Measurements from ENCODE around the gene MMRN1.

MMRN1 gene, protein sequence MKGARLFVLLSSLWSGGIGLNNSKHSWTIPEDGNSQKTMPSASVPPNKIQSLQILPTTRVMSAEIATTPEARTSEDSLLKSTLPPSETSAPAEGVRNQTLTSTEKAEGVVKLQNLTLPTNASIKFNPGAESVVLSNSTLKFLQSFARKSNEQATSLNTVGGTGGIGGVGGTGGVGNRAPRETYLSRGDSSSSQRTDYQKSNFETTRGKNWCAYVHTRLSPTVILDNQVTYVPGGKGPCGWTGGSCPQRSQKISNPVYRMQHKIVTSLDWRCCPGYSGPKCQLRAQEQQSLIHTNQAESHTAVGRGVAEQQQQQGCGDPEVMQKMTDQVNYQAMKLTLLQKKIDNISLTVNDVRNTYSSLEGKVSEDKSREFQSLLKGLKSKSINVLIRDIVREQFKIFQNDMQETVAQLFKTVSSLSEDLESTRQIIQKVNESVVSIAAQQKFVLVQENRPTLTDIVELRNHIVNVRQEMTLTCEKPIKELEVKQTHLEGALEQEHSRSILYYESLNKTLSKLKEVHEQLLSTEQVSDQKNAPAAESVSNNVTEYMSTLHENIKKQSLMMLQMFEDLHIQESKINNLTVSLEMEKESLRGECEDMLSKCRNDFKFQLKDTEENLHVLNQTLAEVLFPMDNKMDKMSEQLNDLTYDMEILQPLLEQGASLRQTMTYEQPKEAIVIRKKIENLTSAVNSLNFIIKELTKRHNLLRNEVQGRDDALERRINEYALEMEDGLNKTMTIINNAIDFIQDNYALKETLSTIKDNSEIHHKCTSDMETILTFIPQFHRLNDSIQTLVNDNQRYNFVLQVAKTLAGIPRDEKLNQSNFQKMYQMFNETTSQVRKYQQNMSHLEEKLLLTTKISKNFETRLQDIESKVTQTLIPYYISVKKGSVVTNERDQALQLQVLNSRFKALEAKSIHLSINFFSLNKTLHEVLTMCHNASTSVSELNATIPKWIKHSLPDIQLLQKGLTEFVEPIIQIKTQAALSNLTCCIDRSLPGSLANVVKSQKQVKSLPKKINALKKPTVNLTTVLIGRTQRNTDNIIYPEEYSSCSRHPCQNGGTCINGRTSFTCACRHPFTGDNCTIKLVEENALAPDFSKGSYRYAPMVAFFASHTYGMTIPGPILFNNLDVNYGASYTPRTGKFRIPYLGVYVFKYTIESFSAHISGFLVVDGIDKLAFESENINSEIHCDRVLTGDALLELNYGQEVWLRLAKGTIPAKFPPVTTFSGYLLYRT

DNA sequence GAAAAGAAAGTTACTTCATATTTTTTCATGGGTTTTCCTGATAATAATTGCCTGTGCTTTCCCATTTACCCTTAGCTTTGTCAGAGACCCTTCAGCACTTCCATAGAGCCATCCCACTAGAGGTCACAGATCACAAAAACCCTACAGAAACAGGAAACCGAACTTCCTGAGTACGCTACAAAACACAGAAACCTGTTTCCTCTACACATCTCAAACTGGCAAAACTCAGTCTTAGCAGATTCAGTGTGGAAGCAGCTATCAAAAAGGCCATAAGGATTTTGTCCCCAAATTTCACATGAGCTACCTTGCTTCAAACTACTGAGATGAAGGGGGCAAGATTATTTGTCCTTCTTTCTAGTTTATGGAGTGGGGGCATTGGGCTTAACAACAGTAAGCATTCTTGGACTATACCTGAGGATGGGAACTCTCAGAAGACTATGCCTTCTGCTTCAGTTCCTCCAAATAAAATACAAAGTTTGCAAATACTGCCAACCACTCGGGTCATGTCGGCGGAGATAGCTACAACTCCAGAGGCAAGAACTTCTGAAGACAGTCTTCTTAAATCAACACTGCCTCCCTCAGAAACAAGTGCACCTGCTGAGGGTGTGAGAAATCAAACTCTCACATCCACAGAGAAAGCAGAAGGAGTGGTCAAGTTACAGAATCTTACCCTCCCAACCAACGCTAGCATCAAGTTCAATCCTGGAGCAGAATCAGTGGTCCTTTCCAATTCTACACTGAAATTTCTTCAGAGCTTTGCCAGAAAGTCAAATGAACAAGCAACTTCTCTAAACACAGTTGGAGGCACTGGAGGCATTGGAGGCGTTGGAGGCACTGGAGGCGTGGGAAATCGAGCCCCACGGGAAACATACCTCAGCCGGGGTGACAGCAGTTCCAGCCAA, at the start of gene MMRN1:
TSS of gene MMRN1 (plus strand) at position 206 of the 902 bp plus-strand sequence. CDS start at position 324, 118 bp downstream.
- intact Hi-C loops (cut with DNase I) = loop anchor here (5.0 kb wide), 1 partner anchor 58 kb away; the partner anchor contains the start of gene SNCA
- DNase-seq = no peak

DNA sequence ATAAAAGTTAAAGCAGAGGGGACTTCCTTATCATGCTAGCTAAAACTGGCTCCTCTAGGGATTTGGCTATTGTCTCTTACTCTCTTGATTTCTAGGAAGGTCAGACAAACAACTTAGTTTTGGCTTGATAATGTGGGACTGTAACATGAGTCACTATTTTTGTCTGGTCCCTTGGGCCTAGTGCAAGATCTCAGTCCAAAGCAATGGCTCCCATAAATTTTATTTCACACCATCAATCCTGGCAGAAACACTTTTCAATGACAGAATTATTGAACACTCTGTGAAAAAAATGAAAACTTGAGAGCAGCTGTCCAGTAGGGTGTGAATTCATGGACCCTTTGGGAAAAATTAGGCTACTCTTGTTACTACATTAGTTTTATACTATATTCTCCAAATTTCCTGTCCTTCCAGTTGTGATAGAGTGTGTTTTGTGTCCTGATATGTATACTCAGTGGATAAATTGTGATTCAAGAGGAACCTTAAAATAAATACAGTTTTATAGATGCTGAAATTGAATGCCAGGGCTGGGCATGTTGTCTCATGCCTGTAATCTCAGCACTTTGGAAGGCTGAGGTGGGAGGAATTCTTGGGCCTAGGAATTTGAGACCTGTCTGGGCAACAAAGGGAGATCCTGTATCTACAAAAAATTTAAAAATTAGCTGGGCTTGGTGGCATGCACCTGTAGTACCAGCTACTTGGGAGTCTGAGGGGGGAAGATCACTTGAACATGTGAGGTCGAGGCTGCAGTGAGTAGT, 46.9 kb upstream of the MMRN1 start:
- no peak for DNase-seq
- intact Hi-C loops (cut with DNase I) = no loop called here

DNA sequence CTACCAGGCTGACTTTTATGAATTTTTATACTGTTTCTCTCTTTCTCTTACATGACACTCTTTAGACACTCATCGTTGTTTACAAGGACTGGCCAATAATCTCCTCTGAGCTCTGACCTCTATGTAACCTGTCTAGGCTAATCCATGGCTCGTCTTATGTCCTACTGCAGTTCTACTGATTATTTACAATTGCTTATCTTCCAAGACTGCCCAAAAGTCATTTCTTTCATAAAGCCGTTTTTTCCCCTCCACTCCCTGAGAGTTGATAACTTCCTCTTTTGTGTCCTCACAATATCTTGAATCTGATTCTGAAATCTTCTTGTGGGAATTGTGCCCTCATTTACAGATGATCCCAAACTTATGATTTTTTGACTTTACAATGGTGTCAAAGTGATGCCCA, 39.4 kb upstream of the MMRN1 start:
- intact Hi-C loops (cut with DNase I) = no loop called here
- DNase-seq = no peak

DNA sequence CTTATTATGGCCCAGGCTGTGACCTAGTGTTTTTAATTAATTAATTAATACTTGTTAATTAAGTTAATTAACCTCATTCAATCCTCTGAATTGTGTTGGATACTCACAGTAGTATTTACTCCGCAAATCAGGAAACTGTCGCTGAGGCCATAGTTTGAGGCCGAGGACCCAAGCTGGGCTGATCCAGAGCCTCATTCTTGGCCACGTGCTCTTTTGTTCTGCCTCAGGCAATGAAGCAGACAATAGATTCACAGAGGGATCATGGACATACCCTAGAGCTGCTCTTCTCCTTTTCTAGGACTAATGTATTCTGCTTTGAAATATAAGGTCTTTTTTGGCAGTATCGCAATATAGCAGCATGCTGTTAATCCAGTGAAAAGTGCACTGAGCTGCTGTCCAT, 33.7 kb upstream of the MMRN1 start:
- intact Hi-C loops (cut with DNase I) = loop anchor here (10.0 kb wide), 1 partner anchor 206 kb away; no protein-coding TSS in a partner anchor

DNA sequence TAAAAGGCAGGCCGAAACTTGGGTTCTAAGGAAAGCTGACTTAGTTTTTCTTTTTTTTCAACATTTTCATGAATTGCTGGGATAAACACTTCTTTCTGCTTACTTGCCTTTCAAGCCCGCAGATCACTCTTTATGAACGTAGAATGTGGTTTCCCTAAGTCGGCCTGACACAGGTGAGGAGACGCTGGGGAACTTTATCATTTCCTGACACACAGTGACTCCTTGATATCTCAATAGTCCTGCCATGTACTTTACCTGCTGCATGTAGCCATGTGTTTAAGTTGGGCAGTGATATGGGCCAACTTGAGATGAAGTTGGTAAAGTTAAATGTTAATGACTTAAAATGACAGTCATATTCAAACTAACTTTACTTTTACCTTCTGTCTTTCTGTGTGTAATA, 31.1 kb upstream of the MMRN1 start:
- DNase-seq = no peak
- intact Hi-C loops (cut with DNase I) = loop anchor here (10.0 kb wide), 1 partner anchor 209 kb away; no protein-coding TSS in a partner anchor

More for the DNA sequence above, 33.7 kb upstream of the MMRN1 start:
- no peak for DNase-seq

DNA sequence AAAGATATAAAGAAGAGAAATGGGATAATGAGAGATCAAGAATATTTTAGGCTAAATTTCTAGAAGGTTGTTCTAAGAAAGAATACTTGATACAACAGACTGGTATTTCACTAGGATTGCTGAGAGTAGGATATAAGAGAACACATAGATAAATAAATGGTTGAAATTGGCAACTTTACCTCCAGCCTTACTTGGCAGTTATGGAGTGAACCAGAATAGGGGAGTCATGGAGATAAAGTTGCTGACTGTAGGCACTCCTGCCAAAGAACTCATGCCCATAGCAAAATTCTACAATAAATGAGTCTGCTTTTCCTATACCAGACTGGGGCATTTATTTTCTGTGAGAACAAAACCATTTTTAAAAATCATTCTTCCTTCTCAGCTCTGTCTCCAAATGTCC, 26.4 kb upstream of the MMRN1 start:
- intact Hi-C loops (cut with DNase I) = loop anchor here (10.0 kb wide), 1 partner anchor 213 kb away; no protein-coding TSS in a partner anchor
- no peak for DNase-seq

DNA sequence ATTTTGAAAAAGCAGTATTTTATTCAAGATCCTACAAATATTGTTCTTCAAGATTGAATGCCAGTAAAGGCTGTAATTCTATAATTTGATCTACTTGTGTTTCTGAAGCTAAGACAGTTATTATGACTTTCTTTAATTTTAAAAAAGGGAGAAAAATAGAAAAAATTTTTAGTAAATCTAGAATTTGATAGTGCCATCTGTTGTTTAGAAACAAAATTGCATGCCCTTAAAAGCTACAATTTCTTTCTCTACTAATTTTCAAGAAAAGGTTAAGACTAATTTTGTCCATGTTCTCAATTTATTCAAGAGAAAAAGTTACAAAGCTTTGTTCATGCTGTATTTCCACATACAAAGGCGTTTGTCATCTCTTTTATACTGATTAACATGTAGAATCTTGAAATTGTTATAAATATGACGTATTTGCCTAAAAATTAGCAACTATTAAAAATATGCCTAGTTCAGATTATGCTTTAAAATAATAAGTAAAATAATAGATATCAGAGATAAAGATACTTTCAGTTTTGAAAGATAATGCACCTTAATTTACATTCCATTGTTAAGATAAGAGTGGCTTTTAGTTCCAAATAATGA, 25.6 kb upstream of the MMRN1 start:
- intact Hi-C loops (cut with DNase I) = loop anchor here (10.0 kb wide), 1 partner anchor 214 kb away; no protein-coding TSS in a partner anchor
- no peak for DNase-seq

DNA sequence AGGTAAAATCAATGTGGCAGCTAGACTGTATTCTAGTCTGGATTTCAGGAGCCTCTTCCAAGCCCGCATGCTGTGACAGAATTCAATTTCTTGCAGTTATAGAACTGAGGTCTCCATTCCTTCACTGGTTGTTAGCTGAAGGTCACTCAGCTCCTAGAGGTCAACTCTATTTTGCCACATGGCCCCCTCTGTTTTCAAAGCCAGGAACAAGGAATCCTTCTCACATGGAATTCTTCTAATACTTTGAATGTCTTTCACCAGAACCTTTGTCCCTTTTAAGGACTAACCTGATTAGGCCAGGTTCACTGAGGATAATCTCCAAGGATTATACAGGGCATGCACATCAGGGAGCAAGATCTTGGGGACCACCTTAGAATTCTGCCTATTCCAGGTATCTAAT, 23.4 kb upstream of the MMRN1 start:
- no peak for DNase-seq
- intact Hi-C loops (cut with DNase I) = no loop called here

DNA sequence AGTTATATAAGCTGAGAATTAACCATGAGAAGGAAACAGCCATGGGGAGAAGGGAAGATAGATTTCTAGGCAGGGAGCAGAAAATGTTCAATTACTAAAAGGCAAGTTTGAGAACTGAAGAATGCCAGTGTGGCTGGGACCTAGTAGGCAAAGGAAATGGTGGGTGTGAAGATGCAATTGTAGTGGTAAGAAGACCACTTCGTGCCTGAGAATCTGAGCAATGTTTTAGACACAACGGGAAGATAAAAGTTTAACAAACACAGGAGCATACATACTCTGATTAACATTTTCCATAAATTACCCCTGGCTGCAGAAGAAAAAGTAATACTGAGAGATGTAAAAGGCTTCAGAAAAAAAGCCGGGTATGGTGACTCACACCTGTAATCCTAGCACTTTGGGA, 18.1 kb upstream of the MMRN1 start:
- no peak for DNase-seq
- intact Hi-C loops (cut with DNase I) = no loop called here

DNA sequence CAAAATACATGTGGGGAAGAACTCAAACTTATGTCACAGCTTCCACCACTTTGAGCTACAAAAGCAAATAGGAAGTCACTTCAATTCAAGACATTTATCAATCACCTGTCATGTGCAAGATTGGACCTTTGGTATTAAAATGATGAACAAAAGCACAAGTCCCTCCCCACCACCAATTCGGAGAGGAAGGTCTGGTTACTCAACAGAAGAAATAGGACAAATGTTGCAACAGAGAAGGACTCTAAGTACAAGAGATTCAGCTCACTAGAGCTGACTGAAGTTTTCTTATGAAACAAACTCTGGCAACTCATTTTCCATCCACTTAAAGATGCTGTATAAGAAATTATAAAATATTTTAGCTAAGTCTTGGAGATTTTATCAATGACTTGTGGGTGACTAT, 16.0 kb upstream of the MMRN1 start:
- DNase-seq = no peak
- intact Hi-C loops (cut with DNase I) = no loop called here

DNA sequence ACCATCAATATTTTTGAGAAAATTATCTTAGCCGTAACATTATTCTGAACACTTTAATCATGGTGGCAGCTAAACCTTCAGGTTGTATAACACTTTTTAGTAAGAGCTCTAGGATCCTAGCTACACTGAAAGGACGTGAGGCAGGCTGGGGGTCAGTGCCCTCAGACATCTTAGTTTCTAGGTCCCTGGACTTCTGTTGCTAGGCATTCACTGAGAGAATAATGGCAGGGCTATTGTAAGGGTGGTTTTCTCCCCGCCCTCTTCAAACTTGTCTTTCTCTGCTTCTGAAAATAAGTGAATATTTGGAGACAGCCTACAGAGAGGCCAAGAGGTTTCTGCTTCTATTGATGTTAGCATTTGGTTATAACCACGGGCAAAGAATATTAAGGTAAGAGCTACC, 15.4 kb upstream of the MMRN1 start:
- peak in 1 of 10 donors; percentile 16 for DNase-seq
- intact Hi-C loops (cut with DNase I) = no loop called here

DNA sequence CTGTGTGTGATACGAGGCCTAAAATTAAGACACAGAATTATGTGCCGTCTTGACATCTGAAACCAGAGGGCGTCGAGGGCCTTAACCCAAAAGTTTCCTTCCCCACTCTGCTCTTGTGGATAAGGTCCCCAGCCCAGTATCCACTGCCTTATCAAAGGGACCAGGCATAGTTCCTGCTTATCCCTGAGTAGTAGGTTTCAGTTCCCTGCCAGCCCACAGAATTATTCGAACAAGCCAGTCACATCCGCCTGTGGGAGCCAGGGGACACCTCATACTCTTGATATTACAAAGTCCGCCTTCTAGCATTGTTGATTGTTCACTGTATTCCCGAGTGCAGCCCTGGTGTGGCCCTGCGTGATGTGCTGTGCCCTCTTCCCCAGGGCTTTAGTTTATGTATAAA, 5.4 kb upstream of the MMRN1 start:
- intact Hi-C loops (cut with DNase I) = no loop called here
- no peak for DNase-seq

DNA sequence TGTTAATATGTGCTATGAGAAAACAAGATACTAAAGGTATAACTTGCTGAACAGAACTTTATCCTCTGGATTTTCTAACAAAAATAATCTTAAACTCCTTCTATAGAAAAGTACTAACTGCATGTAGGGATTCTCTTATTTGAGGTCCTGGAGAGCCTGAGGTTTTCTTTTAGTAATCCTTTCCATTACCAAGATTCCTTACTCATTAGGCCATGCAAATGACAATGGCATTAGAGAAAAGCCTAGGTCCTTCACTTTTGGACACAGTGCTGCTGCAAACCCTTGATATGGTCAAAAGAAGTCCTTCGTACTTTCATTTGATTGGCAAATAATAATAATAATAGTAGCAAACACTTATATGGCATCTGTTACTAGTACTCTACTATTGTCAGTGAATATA, 3.2 kb downstream of the MMRN1 start:
- intact Hi-C loops (cut with DNase I) = loop anchor here (5.0 kb wide), 1 partner anchor 61 kb away; the partner anchor contains the start of gene SNCA
- no peak for DNase-seq

DNA sequence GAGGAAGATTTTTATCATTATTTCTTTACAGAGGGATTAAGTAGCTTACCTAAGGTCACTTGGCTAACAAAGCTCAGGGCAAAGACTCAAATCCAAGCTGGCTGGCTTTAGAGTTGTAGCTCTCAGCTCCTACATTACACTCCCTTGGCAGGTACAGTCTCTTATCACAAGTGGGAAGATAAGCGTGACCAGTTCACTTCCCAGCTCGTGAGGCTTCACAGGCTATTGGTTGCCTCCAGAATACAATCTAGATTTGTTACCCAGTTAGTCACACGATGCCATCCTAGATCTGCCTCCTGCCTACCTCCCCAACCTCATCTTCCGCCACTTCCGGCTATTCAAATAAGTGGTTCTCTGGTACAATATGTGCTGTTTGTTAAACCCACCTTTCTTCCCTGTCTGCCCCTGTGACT, 3.7 kb downstream of the MMRN1 start:
- intact Hi-C loops (cut with DNase I) = loop anchor here (5.0 kb wide), 1 partner anchor 61 kb away; the partner anchor contains the start of gene SNCA
- DNase-seq = no peak

DNA sequence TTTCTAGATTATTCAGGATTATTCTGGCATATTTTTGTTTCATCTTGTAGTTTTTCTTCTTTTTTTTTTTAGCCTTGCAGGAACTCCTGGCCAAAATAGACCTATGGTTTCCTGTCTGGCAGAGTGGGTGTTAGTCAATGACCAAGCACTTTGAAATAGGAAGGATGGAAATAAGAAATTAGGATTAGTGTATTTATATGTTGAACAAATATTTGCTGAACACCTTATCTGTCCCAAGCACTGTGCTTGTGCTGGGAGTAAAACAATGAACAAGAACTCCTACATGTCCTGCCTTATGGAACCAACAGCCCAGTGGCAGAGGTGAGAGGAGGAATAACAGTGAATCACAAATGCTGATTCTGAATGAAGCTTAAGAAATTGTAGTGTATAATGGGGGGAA, 4.5 kb downstream of the MMRN1 start:
- intact Hi-C loops (cut with DNase I) = loop anchor here (5.0 kb wide), 1 partner anchor 62 kb away; the partner anchor contains the start of gene SNCA
- DNase-seq = no peak

DNA sequence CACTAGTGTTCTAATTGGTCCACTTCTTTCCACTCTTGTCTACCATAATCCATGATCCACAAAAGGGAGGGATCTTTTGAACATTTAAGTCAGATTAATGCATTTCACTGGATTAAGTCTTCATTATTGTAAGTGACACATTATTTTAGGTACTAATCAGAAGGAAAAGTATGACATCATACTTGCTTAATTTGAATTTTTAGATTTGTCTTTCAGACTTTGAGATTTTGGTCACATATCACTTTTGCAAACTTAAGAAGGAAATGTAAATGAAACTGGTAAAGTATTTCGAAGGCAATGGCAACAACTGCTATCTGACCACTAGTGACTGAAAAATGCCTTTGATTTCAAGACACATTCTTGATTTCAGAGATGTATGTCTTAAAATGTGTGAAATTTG, 5.2 kb downstream of the MMRN1 start:
- intact Hi-C loops (cut with DNase I) = loop anchor here (5.0 to 10.0 kb wide), 4 partner anchors 63 to 745 kb away; partner anchors contain the start of gene SNCA
- DNase-seq = no peak

DNA sequence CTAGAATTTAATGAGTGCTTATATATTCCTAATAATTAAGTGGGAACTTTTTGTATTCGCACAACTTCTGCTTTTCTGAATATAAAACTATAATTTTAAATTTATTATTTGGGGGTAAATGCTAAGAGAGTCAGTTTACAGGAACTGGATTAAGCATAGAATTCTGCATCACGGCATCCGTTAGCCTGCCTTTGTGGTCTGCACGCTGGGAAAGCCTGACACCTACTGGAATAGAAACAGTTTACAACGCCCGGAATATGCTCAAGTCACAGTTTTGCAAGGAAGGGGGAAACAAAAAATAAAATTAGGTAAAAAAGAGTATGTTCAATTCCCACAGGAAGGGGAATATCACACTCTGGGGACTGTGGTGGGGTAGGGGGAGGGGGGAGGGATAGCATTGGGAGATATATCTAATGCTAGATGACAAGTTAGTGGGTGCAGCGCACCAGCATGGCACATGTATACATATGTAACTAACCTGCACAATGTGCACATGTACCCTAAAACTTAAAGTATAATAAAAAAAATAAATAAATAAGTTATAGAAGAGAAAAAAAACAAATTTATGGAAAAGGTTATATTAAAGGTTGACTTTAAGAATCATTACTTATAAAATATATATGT, 7.3 kb downstream of the MMRN1 start:
- intact Hi-C loops (cut with DNase I) = loop anchor here (1.0 to 10.0 kb wide), 4 partner anchors 244 to 747 kb away; no protein-coding TSS in a partner anchor
- peak in 9 of 10 donors; percentile 25 to 91 (median 52) for DNase-seq

Measured in posterior cingulate gyrus (tissue), 11 donors.